H9 (cell line): Measurements from ENCODE around the gene NPHP4. TPM values are rescaled to one million over a fixed set of nuclear protein-coding genes. Genes with fewer than 3 reads are reported as not detected.

Experiments
- DNase-seq: peaks from one replicate; pipeline ENCODE4 v3.0.0-alpha.2; 2017
- H2AFZ ChIP-seq: one replicate; pipeline ENCODE4 v1.6.1; 2013; ENCODE audit warnings: mild to moderate bottlenecking, low read length, control low read depth, moderate library complexity
- H2AK5ac ChIP-seq: 2 replicates; pipeline ENCODE4 v1.6.1; 2013; ENCODE audit warnings: low read length, control low read depth, mixed read lengths; ENCODE audit not compliant: insufficient read length
- H2BK120ac ChIP-seq: one replicate; pipeline ENCODE4 v1.6.1; 2013; ENCODE audit warnings: low read depth, mild to moderate bottlenecking, low read length, control low read depth, inconsistent platforms; ENCODE audit not compliant: poor library complexity, severe bottlenecking
- H2BK12ac ChIP-seq: 2 replicates; pipeline ENCODE4 v1.6.1; 2013; ENCODE audit warnings: low read length, control low read depth, mixed read lengths, low read depth; ENCODE audit not compliant: insufficient read length
- H2BK15ac ChIP-seq: 2 replicates; pipeline ENCODE4 v1.6.1; 2013; ENCODE audit warnings: low read depth, low read length, control low read depth
- H2BK20ac ChIP-seq: one replicate; pipeline ENCODE4 v1.6.1; 2013; ENCODE audit warnings: low read depth, mild to moderate bottlenecking, low read length, control low read depth, inconsistent platforms; ENCODE audit not compliant: poor library complexity, severe bottlenecking
- H2BK5ac ChIP-seq: 2 replicates; pipeline ENCODE4 v1.6.1; 2013; ENCODE audit warnings: low read length, control low read depth, mixed read lengths; ENCODE audit not compliant: insufficient read length
- H3K14ac ChIP-seq: 2 replicates; pipeline ENCODE4 v1.6.1; 2013; ENCODE audit warnings: low read length, control low read depth; ENCODE audit not compliant: insufficient read depth
- H3K18ac ChIP-seq: 2 replicates; pipeline ENCODE4 v1.6.1; 2013; ENCODE audit warnings: low read depth, mild to moderate bottlenecking, mixed read lengths, low read length, control low read depth; ENCODE audit not compliant: insufficient read length
- H3K23ac ChIP-seq: 2 replicates; pipeline ENCODE4 v1.6.1; 2013; ENCODE audit warnings: low read length, control low read depth, mixed read lengths, low read depth; ENCODE audit not compliant: insufficient read length
- H3K23me2 ChIP-seq: 2 replicates; pipeline ENCODE4 v1.6.1; 2013; ENCODE audit warnings: low read depth, mild to moderate bottlenecking, mixed read lengths, low read length, control low read depth; ENCODE audit not compliant: insufficient read length, poor library complexity, severe bottlenecking
- H3K27ac ChIP-seq: 2 replicates; pipeline ENCODE4 v1.5.1; 2013; ENCODE audit warnings: low read length, control low read depth, mixed read lengths, low read depth; ENCODE audit not compliant: insufficient read length
- H3K27me3 ChIP-seq: 2 replicates; pipeline ENCODE4 v1.6.1; 2013; ENCODE audit warnings: low read length, control low read depth, inconsistent platforms; ENCODE audit not compliant: insufficient read depth
- H3K4ac ChIP-seq: 2 replicates; pipeline ENCODE4 v1.6.1; 2013; ENCODE audit warnings: low read depth, mild to moderate bottlenecking, control low read depth, inconsistent platforms, low read length, moderate library complexity
- H3K4me1 ChIP-seq: 2 replicates; pipeline ENCODE4 v1.6.1; 2013; ENCODE audit warnings: low read length, control low read depth, inconsistent platforms; ENCODE audit not compliant: insufficient read depth
- H3K4me2 ChIP-seq: 2 replicates; pipeline ENCODE4 v1.6.1; 2013; ENCODE audit warnings: low read length, control low read depth, mixed read lengths; ENCODE audit not compliant: insufficient read length, insufficient read depth
- H3K56ac ChIP-seq: 2 replicates; pipeline ENCODE4 v1.6.1; 2013; ENCODE audit warnings: low read depth, mild to moderate bottlenecking, mixed read lengths, low read length, control low read depth; ENCODE audit not compliant: insufficient read length
- H3K79me1 ChIP-seq: 2 replicates; pipeline ENCODE4 v1.6.1; 2013; ENCODE audit warnings: low read depth, mild to moderate bottlenecking, moderate library complexity, low read length, control low read depth, inconsistent platforms; ENCODE audit not compliant: insufficient read depth, poor library complexity, severe bottlenecking
- H3K79me2 ChIP-seq: 2 replicates; pipeline ENCODE4 v1.6.1; 2013; ENCODE audit warnings: low read length, control low read depth, inconsistent platforms; ENCODE audit not compliant: insufficient read depth
- H3K9ac ChIP-seq: 2 replicates; pipeline ENCODE4 v1.6.1; 2013; ENCODE audit warnings: low read length, control low read depth, mixed read lengths; ENCODE audit not compliant: insufficient read length; ENCODE audit errors: extremely low read depth
- H3K9me3 ChIP-seq: one replicate; pipeline ENCODE4 v1.6.1; 2013; ENCODE audit warnings: low read depth, low read length, inconsistent platforms; ENCODE audit not compliant: control insufficient read depth
- H3T11ph ChIP-seq: one replicate; pipeline ENCODE4 v1.6.1; 2013; ENCODE audit warnings: mild to moderate bottlenecking, low read length, control low read depth, inconsistent platforms
- H4K20me1 ChIP-seq: one replicate; pipeline ENCODE4 v1.6.1; 2013; ENCODE audit not compliant: control insufficient read depth, insufficient read length, insufficient read depth
- H4K5ac ChIP-seq: 2 replicates; pipeline ENCODE4 v1.6.1; 2013; ENCODE audit warnings: low read depth, mild to moderate bottlenecking, mixed read lengths, low read length, control low read depth; ENCODE audit not compliant: insufficient read length
- H4K8ac ChIP-seq: replicated peaks from 2 replicates; pipeline ENCODE4 v1.6.1; 2013; ENCODE audit warnings: low read length, control low read depth, mixed read lengths, low read depth; ENCODE audit not compliant: insufficient read length
- H4K91ac ChIP-seq: 2 replicates; pipeline ENCODE4 v1.6.1; 2013; ENCODE audit warnings: low read depth, mild to moderate bottlenecking, moderate library complexity, mixed read lengths, low read length, control low read depth; ENCODE audit not compliant: insufficient read length
- H3K27ac Mint-ChIP-seq, 3 experiments: 2 replicates in 2 of 3; 3 replicates in 1 of 3; pipeline ENCODE4 v1.8.0; 2020 to 2021; ENCODE audit warnings: mixed read lengths in 3 of 3, mild to moderate bottlenecking in 1 of 3, moderate library complexity in 1 of 3
- H3K27me3 Mint-ChIP-seq: 2 replicates; pipeline ENCODE4 v1.8.0; 2021; ENCODE audit warnings: low read depth, mild to moderate bottlenecking, moderate library complexity, mixed read lengths
- H3K36me3 Mint-ChIP-seq, 3 experiments: 2 replicates in 2 of 3; 3 replicates in 1 of 3; pipeline ENCODE4 v1.8.0; 2020 to 2021; ENCODE audit warnings: low read depth in 3 of 3, mixed read lengths in 3 of 3; ENCODE audit not compliant: insufficient read depth in 1 of 3
- H3K4me1 Mint-ChIP-seq, 2 experiments: 2 replicates each; pipeline ENCODE4 v1.8.0; 2020; ENCODE audit warnings: mixed read lengths in 2 of 2
- H3K4me3 Mint-ChIP-seq, 2 experiments: 2 replicates in 1 of 2; 3 replicates in 1 of 2; pipeline ENCODE4 v1.8.0; 2020 to 2021; ENCODE audit warnings: mild to moderate bottlenecking in 2 of 2, mixed read lengths in 2 of 2, moderate library complexity in 1 of 2
- H3K9me3 Mint-ChIP-seq, 2 experiments: 2 replicates in 1 of 2; 3 replicates in 1 of 2; pipeline ENCODE4 v1.8.0; 2020; ENCODE audit warnings: mild to moderate bottlenecking in 2 of 2, mixed read lengths in 2 of 2, moderate library complexity in 1 of 2
- WGBS: extraction: QIAGEN DNeasy Blood & Tissue Kit; methylation state at CpG from one replicate; pipeline ENCODE4 v1.1.7; 2013; ENCODE audit warnings: missing lambda C conversion rate, low lambda C conversion rate, mixed read lengths; ENCODE audit not compliant: insufficient read length; ENCODE audit errors: extremely low coverage; 5-methylcytosine and 5-hydroxymethylcytosine counted together
- total RNA-seq: library from RNA; stranded (reverse); gene quantifications from 2 replicates; pipeline ENCODE4 v1.2.1, GENCODE V29; 2021
- TF ChIP-seq, protein P1 (sequence below): fragments of 200-600 bp; sonication (generic); conservative IDR thresholded peaks from 3 replicates; pipeline ENCODE4 v1.8.0; 2021; ENCODE audit warnings: antibody characterized with exemption, mild to moderate bottlenecking

The NPHP4 gene
- total RNA-seq, 1 experiment from 2014 or later = 17.6 TPM

DNA sequence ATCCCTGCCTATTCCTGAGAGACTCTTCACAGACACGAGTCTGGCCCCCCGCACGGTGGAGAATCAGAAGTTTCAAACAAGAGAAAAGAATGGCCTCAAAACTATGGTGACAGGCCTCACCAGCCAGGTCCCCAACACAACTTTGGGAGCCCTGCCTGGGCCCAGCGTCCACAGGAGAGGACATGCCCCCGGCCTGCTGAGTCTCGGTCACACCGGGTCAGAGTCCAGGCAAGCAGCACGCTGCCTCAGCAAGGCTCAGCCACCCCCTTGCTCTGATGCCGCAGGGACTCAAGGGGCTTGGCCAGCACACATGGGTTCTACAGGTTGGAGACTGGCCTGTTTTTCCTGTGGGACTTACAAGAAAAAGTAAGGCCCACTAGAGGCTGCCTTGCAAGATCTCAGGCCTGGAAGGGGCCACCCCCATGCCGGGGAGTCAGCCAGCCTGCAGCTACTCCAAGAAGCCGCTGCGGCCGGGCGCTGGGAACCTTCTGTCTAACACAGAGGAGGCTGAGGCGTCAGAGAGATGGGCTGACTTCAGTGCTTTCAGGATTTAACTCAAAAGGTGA is 116.8 kb downstream of the NPHP4 start:
- Histone ChIP-seq H4K5ac (no peak overlapping the region), H3K27ac (no peak overlapping the region), H3K18ac (no peak overlapping the region), H2AFZ (no peak overlapping the region), H4K8ac (no peak overlapping the region), H2BK5ac (no peak overlapping the region), H3K9me3 (no peaks in the 10 kb centered on the region), H2AK5ac (no peak overlapping the region), H2BK15ac (no peak overlapping the region), H4K91ac (no peak overlapping the region), H3K4ac (no peak overlapping the region), H3T11ph (no peak overlapping the region), H3K23me2 (no peaks in the 10 kb centered on the region), H3K79me2 (no peaks in the 10 kb centered on the region), H3K27me3 (no peaks in the 10 kb centered on the region), H3K9ac (no peak overlapping the region), H4K20me1 (no peaks in the 10 kb centered on the region), H3K79me1 (no peaks in the 10 kb centered on the region), H3K4me2 (no peak overlapping the region), H3K4me1 (no peaks in the 10 kb centered on the region), H3K23ac (no peak overlapping the region), H3K14ac (no peak overlapping the region; the same call in 1 of the 2 replicates), H3K56ac (no peak overlapping the region), H2BK12ac (no peak overlapping the region), H2BK120ac (no peak overlapping the region), H2BK20ac (no peak overlapping the region)
- H3K9me3 Mint-ChIP-seq = peaks cover 6% of the 10 kb centered on the region in 2 experiments; a peak in 4 of 5 replicates
- H3K4me3 Mint-ChIP-seq = no peak overlapping the region
- TF ChIP-seq, protein P1, sequence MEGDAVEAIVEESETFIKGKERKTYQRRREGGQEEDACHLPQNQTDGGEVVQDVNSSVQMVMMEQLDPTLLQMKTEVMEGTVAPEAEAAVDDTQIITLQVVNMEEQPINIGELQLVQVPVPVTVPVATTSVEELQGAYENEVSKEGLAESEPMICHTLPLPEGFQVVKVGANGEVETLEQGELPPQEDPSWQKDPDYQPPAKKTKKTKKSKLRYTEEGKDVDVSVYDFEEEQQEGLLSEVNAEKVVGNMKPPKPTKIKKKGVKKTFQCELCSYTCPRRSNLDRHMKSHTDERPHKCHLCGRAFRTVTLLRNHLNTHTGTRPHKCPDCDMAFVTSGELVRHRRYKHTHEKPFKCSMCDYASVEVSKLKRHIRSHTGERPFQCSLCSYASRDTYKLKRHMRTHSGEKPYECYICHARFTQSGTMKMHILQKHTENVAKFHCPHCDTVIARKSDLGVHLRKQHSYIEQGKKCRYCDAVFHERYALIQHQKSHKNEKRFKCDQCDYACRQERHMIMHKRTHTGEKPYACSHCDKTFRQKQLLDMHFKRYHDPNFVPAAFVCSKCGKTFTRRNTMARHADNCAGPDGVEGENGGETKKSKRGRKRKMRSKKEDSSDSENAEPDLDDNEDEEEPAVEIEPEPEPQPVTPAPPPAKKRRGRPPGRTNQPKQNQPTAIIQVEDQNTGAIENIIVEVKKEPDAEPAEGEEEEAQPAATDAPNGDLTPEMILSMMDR = no peak
- peaks cover 27 to 44% (median 42%) of the 10 kb centered on the region in 3 experiments for H3K36me3 Mint-ChIP-seq
- WGBS = no CpG with 5 or more reads among the region's 15 CpGs
- DNase-seq = no peak
- H3K27me3 Mint-ChIP-seq = no peaks in the 10 kb centered on the region
- no peaks in the 10 kb centered on the region; a peak in 1 of 4 replicates for H3K4me1 Mint-ChIP-seq
- H3K27ac Mint-ChIP-seq = peak overlapping the region in 1 of 3 experiments; percentile 64; a peak in 1 of 7 replicates
